Suppressor macrophage treated with lipopolysaccharide for 4 hours (primary cell): Measurements from ENCODE around the gene FOXP2.
"Not testable (repeated sequence)": the region's sequence is repeated elsewhere in the genome, so short reads cannot be mapped to it uniquely, and the experiment has no call there.

Experiments used
- DNase-seq: peaks from one replicate; pipeline ENCODE4 v3.0.0-alpha.2; 2020

The FOXP2 gene

DNA sequence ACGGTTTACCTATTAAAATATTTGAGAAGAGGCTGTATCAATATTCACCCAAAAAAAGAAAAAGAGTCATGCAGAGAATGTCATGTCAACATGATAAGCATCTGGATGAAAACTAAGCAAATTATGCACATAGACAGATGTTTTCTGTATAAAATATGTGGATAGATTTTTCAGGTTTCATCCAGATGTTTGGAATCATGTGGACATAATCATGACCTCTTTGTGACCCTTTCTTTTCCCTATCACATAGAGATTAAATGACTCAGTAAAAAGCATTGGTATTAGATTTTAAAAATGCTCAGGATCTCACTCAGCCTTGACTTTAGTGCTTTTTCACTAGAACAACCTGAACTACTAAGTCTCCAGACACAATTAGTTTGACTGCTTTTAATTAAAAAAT lies 90.0 kb downstream of the FOXP2 start:
- no peak for DNase-seq

DNA sequence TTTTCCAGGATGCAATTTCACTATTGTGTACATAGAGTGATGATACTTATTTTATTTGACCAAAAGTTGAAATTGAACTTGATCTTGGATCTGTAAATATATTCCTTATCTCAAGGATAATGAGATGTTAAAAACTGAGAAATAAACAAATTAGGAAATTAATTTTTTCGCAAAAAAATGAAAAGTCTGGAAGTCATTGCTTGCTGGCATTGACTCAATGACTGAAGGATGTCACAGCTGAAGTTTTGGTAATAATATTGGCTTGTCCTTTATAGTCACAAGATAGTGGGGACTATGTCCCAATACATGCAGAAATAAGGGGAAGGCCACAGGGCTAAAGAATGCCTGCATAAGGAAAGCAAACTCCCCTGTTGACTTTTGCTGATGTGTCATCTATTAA lies 92.8 kb downstream of the FOXP2 start:
- DNase-seq = no peak

DNA sequence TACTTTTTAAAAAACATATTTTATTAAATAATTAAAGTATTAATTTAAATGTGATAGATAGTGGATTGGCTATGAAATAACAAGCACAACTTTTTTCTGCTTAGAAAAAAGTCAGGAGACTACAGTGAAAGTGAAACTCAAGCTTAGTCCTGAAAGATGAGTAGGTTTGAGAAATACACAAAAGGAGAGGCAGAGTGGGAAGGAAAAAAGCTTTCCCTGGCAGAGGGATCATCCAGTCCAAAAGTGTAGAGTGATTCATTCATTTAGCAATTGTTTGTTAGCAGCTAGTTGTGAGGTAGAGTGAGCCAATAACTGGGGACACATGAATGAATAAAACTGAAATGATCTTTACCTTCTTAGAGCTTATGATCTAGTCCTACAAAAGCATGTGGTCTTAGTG lies 93.5 kb downstream of the FOXP2 start:
- DNase-seq = no peak

DNA sequence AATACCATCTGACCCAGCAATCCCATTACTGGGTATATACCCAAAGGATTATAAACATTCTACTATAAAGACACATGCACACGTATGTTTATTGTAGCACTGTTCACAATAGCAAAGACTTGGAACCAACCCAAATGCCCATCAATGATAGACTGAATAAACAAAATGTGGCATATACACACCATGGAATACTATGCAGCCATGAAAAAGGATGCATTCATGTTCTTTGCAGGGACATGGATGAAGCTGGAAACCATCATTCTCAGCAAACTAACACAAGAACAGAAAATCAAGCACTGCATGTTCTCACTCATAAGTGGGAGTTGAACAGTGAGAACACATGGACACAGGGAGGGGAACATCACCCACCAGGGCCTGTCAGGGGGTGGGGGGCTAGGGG lies 96.2 kb downstream of the FOXP2 start:
- DNase-seq = not testable (repeated sequence)

DNA sequence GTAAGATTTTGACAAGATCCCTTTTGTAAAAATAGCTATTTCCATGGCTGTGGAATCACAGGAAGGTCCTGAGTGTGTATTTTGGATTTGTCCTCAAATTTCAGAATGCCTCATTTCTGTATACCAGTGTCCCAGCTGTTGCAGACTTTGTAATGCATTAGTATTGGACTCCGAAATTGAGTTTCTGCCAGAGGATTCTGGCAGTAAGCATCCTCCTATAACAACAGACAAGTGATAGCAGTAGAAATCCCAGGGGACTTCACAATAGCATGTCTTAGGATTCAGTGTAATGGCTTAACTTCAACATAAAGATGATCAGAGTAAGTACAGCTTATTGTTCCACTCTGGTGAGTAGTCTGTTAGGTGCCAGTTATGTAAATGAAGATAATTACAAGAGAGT lies 104.6 kb downstream of the FOXP2 start:
- no peak for DNase-seq

DNA sequence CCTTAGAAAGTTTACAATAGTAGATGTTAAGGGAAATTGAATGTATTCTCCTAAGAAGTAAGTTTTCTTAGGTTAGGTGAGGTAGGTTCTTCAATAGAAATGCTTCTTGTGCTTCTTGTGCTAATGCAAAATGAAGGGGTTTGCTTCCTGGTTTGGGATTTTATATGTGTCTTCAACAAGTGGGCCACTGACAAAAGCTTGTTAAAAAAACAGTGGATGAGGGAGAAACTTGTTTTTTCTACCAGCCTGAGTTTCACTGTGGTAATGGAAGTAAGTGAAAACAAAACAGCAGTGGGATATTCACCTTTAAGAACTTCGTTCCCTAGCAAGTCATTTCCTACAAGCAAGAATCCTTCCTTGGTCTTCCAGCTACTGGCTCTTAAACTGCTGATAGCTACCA lies 107.5 kb downstream of the FOXP2 start:
- no peak for DNase-seq

DNA sequence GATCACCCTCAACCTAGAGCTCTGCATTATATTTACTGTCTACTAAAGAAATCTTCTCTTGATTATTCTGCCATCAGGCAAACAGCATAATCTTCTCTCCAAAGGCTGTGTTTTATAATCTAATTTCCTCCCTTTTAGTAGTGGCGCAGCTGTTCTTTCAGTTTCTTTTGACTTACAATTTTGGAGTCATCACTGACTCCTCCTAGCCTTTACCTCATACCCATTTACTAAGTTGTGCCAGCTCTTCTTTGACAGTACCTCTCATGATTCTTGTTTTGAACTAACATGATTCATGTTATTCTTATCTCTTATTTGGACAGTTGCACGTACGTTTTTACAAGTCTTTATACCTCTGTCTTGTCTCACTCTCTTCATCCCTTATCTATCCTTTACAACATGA lies 113.0 kb downstream of the FOXP2 start:
- DNase-seq = no peak

DNA sequence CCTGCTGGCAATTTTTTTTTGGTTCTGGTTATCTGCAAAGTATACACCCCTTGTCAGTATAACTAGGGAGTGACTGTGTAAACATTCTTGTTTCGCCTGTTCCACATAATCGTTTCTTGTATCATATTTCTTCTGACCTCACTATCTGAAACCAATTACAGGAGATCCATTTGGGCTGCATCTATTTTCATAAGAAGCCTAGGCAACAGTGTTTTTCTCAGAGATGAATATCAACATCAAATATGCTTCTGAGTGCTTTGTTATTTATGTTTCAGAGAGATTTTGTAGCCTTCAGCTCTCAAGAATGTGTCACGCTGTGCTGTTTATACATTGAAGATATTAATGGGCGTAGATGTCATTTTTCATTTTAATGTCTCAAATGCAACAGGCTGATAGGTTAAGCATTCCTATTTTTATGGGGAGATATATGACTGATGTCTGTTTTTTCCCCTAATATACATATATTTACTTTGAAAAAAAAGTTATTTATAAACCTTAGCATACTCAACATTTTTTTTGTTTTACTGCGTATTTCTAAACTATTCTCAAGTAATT lies 115.5 kb downstream of the FOXP2 start:
- DNase-seq = no peak

DNA sequence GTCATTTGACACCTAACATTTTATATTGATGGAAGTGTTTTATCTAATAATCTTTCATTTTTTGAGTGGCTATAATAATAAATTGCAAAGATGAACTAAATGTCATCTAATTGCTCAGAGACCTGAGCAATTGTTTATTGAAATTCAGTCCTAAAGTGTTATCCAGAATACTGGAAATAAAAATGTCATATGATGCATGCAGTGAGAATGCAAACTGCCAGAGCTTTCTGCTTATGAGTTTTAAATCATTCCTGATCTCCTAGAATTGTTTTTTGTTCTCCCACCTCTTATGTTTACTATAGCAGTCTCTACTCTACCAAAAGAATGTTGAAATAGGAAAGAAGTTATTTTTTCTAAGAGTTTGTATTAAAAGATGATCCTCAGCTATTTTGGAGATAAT lies 116.7 kb downstream of the FOXP2 start:
- no peak for DNase-seq

DNA sequence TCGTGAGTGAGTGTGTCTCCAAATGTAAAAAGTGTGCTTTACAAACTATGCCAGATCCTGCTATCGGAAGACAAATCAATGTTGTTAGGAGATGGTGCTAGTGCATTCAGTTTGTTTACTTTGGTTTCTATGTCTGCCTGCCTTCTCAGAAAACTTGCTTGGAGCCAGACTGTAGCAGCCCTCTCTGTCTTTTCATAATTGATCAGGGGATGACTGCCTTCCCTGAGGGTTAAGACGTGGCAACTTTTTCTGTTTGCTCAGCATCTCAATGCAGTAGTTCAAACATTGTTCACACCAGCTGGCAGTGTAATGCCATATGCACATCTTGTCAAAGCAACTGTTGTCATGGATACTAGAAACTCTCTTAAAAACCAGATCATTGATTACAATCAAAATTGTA lies 118.5 kb downstream of the FOXP2 start:
- DNase-seq = no peak

DNA sequence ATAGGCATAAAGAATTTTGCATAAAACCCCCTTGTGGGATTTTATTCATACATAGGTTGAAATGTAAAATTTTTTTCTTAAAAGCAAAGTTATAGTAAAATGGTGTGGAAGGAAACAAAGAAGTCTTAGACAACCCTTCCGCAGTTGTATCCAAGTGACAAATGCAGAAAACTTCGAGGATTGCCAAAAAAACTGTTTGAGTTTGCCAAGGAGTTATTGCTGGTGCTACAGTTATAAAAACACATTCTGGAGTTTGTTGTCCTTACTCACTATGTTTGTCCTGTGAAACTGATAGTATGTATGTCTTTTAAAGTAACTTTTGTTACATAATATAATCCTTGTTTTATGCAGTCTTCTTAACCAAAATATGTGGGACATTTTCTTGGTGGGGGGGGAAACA lies 120.3 kb downstream of the FOXP2 start:
- DNase-seq = no peak

DNA sequence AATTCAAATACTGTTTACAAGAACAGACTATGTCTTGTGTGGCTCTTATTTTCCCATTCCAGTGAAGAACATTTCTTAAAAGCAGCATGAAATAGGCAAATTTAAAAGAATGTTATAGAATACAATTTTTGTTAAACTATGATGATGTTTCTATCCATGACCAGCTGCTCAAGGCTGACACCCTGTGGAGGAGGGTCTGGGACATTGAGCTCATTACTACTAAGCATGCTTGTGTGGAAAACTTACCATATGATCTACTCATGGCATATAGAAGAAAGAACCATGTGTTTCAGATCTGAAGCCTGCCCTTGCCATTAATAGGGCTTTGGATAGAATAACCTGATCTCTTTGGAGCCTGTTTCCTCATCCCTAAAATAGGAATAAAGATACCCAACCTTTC lies 125.0 kb downstream of the FOXP2 start:
- no peak for DNase-seq

DNA sequence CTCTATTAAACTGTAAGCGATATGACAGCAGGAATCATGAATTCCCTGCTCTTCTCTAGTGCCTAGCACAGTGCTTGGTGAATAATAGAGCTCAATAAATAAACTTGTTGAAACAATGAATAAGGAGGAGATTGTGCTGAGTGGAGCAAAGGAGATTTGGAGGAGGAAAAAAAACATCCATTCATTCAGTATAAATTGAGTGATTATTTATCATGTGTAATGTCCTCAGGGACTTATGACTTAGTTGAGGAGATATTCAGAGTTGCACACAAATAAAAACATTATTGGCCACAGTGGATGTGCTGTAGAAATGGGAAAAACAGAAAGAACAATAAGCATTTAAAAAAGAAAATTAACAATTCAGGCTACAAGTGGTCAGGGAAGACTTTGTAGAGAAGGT lies 125.7 kb downstream of the FOXP2 start:
- no peak for DNase-seq

DNA sequence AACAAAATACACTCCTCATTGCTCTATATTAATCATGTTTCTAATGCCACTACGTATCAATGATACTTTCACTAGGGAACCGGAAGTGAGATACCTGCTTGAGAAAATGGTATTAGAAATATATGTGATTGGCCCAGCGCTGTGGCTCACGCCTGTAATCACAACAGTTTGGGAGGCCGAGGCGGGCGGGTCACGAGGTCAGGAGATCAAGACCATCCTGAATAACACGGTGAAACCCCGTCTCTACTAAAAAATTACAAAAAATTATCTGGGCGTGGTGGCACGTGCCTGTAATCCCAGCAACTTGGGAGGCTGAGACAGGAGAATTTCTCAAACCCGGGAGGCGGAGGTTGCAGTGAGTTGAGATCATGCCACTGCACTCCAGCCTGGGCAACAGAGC lies 132.7 kb downstream of the FOXP2 start:
- DNase-seq = not testable (repeated sequence)

DNA sequence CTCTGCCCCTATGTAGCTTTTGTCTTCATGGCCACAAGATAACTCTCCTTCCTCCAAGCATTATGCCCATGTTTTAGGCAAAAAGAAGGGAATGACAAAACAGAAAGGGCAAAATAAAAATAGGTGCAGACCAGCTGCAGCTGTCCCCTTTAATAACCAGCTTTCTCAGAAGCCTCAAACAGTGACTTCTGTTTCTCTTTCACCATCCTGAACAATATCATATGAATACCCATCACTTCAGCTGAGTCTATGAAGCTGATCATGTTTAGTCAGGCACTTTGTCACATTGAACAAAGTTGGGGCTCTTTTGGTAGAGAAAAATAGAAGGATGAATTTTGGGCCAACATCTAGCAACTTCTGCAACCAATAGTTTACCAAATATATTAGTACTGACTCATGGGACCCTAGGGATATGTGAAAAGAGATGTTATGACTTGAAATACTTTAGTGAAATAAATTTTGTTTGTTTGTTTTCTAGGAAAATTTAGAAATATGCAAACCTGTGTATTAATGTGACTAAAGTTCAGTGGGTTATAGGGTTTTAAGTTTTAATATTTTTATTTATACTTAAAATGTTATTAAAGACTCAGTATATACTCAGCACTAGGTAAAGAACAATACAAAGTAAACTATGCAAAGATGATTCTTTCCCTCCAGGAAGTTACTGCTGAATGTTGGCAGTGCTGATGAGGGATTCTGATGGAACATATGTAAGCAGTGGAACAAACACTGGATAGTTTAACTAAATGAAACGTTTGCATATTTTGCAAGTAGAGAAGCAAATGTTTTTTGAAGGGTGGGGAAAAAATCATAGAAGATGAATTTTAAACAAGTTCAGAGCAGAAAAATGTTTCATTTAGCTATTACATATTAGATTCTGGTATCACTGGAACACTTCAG lies 133.7 kb downstream of the FOXP2 start:
- DNase-seq = no peak

DNA sequence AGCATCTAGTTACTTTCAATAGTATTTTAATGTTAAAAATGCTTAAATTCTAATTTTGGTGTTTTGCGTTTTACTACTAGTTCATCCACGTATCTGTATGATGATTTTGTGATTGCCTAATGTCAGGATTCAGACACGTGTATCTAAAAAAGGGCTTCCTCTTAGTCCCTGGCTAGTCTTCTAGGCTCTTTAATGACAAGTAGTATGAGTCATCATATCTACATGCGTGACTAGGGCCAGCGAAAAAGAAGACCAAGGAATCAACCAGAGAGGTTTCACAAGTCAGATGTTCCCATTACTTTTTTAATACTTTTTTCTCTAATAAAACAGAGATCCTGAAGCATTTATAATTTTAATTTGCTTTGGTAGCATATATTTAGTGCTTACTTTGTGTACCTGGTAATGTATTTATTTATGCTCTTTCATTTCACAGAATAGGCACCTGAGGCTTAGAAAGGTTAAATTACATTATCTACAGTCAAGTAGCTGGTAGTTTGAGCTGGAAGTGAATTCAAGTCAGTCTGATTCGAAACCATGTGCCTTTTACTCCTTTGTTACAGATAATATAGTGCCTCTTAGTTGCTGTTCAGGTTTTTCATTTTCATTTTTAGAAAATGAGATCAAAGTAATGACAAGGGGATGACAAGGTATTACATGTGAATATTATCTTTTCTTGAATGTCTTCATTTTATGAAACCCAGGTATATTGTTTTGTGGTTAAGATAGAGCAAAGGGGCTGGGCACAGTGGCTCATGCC lies 140.3 kb downstream of the FOXP2 start:
- peak; percentile 3 for DNase-seq

DNA sequence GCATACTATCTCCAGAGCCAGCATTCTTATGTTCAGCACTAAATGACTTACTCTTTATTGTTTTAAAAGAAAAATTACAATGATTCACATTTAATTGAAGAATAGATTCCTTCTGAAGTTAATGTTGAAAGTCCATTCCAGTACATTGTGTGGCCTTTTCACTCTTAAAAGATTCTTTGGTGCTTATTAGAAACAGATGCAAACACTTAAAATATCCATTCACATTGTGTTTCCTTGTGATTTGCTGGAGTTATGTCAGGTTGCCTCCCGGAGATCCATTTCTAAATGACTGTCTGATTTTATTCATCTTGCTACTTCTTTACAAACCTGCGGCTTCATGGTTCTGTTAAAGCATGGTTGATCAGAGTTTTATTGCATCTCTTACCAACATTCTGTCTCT lies 152.8 kb downstream of the FOXP2 start:
- DNase-seq = no peak

DNA sequence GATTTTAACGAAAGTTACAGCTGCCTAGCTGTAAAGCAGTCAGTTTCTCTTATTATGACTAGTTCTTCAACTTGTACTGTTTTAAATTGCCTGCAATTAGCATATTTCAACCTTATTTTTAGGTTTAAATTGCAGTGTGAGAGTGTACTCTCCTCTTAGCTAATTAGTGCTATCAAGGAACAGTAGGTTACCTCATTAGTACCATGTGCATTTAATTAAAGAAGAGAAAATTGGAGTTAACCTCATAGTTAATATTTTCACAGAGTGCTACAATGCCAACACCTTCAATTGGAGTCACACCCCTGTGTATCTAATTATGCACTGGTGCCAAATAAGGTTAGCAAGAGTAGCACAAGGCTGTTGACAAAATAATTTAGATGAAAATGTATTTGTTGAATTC lies 154.6 kb downstream of the FOXP2 start:
- DNase-seq = no peak

DNA sequence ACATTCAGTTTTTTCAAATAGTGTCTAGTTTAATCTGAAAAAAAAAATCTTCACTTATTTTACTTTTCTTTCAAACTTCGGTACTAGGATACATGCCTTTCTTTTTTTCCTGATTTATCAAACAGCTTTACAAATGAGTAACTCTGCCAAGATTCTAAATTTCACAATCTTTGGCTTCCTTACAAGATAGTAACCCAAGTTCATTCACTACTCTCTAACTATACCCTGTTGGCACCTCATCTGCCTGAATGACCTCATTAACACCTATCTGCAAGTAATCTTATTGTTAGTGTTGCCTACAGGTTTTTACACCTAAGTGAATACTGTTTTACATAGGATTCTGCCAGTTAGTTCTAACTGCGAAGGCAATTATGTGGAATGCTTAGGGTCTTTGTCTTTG lies 159.8 kb downstream of the FOXP2 start:
- DNase-seq = no peak

DNA sequence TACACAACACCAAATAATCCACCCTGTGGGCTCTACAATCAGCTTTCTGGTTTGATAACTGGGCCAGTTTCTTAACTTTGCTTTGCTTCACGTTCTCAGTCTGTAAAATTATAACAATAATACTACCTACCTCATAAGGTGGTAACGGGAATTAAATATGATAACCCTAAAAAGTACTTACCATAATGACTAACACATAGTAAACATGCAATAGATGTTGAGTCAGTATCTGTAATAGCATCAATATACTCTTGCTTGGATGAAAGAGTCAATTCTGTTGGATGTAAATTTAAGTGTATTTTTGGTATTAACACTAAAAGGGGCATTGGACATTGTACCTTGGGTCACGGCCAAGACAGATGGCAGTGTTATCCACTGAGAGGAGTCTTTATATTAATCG lies 160.5 kb downstream of the FOXP2 start:
- DNase-seq = no peak

DNA sequence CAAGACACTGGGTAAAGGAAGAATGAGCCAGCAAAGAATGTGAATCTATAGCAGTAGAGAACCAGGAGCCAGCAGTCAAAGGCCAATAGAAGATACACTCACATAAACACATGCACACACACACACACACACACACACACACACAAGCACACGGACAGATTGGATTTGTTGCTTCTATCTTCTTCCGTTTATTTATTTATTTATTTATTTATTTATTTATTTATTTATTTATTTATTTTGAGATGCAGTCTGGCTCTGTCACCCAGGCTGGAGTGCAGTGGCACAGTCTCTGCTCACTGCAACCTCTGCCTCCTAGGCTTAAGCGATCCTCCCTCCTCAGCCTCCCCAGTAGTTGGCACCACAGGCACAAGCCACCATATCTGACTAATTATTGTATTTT lies 166.3 kb downstream of the FOXP2 start:
- not testable (repeated sequence) for DNase-seq

DNA sequence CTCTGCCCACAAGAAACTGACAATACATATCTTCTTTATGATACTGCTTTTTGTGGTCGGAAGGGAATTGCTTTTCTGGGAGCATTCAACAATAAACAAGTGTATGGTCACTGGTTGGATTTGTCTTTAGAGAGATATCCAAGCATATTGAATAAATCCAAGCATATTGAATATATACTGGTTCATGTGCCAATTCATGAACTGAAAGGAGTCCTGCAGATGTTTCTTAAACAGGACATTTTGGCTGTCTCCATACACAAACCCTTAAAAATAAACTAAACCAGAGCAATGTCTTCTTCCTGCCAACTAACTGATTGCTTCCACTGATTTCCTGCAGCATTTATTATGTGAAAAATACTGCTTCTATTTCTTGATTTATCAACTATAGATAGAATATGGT lies 173.9 kb downstream of the FOXP2 start:
- DNase-seq = no peak

DNA sequence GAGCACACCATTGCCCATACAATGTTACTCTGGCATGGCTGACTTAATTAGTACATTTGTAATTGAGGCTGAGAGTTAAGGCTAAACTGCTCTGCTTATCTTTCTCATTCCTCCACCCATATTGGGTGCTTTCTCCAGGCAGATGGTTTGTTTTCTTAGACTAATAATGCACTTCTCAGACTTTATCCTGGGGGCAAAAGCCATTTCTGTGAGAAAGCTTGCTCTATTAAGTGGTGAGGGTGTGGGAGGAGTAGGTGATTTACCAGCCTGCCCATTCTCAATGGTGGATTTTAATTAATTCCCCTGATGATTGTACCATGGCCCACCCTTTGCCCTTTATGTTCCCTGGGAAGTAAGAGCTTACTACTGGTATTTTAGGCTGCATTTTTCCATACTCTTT lies 174.8 kb downstream of the FOXP2 start:
- DNase-seq = no peak

DNA sequence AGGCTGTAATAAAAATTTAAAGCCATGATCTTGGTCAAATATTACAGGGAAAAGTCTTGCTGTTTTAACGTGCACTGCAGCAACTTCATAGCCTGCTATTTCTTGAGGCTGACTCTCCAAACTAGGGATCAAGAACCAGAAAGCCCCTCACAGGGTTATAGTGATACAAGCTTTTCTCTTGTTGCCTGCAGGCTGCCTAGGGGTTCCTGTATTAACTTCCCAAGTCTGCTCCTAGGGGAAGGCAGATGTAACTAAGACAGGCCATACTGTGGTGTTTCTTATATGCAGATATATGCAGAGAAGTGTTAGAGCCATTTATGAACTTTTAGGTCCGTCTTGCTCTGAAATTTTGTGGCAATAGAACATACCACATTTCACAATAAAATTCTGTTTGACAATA lies 175.7 kb downstream of the FOXP2 start:
- DNase-seq = no peak
